Liver (tissue), 9 donors: ENCODE results near the gene TEX264. TPM values are rescaled to one million over a fixed set of nuclear protein-coding genes. Genes with fewer than 3 reads are reported as not detected.

Source experiments
- DNase-seq: peaks from one replicate; pipeline ENCODE4 v3.0.0-alpha.2; 2017; ENCODE audit warnings: low spot score
- H3K27ac ChIP-seq, 2 donors: one replicate each; pipeline ENCODE4 v1.7.0; 2013; ENCODE audit warnings: inconsistent platforms in 2 of 2, low read length in 2 of 2, control low read depth in 1 of 2, low read depth in 1 of 2, mild to moderate bottlenecking in 1 of 2
- H3K27me3 ChIP-seq, 4 donors: one replicate each; pipeline versions ENCODE4 v1.6.1 to v1.7.0; 2013; ENCODE audit warnings: low read length in 3 of 4, inconsistent platforms in 1 of 4, mild to moderate bottlenecking in 1 of 4, moderate library complexity in 1 of 4; ENCODE audit not compliant: control insufficient read depth in 4 of 4, insufficient read depth in 4 of 4
- H3K36me3 ChIP-seq, 4 donors: one replicate each; pipeline versions ENCODE4 v1.6.1 to v1.7.0; 2013; ENCODE audit warnings: low read length in 3 of 4, mild to moderate bottlenecking in 3 of 4, low read depth in 1 of 4, moderate library complexity in 1 of 4; ENCODE audit not compliant: control insufficient read depth in 4 of 4, insufficient read depth in 3 of 4
- H3K4me1 ChIP-seq, 4 donors: one replicate each; pipeline versions ENCODE4 v1.6.1 to v1.7.0; 2013; ENCODE audit warnings: low read length in 3 of 4, mild to moderate bottlenecking in 3 of 4, moderate library complexity in 1 of 4; ENCODE audit not compliant: control insufficient read depth in 4 of 4, insufficient read depth in 4 of 4
- H3K4me3 ChIP-seq, 3 donors: one replicate each; pipeline versions ENCODE4 v1.6.1 to v1.7.0; 2013; ENCODE audit warnings: low read length in 3 of 3, control low read depth in 1 of 3, low read depth in 1 of 3, mild to moderate bottlenecking in 1 of 3
- H3K9ac ChIP-seq, 2 donors: one replicate each; pipeline ENCODE4 v1.7.0; 2013; ENCODE audit warnings: low read length in 2 of 2, mild to moderate bottlenecking in 2 of 2, moderate library complexity in 2 of 2, control low read depth in 1 of 2, low read depth in 1 of 2
- H3K9me3 ChIP-seq, 4 donors: one replicate each; pipeline versions ENCODE4 v1.6.1 to v1.7.0; 2013; ENCODE audit warnings: low read length in 3 of 4; ENCODE audit not compliant: control insufficient read depth in 4 of 4
- ATF3 ChIP-seq: IDR thresholded peaks from 2 replicates; pipeline ENCODE4 v1.6.1; 2016; ENCODE audit warnings: antibody characterized with exemption
- CTCF ChIP-seq: fragments of 150-350 bp; IDR thresholded peaks from 2 replicates; pipeline ENCODE4 v1.5.1; 2017; ENCODE audit warnings: improper control_type of control experiment, low read depth, low read length; ENCODE audit not compliant: missing input control
- EGR1 ChIP-seq, 2 donors: IDR thresholded peaks; 2 replicates each; pipeline ENCODE4 v1.6.1; 2016 to 2018; ENCODE audit warnings: antibody characterized with exemption in 2 of 2, low read depth in 2 of 2
- GABPA ChIP-seq, 2 donors: IDR thresholded peaks in 1 of 2; conservative IDR thresholded peaks in 1 of 2; 2 replicates each; pipeline ENCODE4 v1.6.1; 2016; ENCODE audit warnings: antibody characterized with exemption in 2 of 2, mild to moderate bottlenecking in 1 of 2, moderate library complexity in 1 of 2
- HNF4A ChIP-seq, 2 donors: conservative IDR thresholded peaks; 2 replicates each; pipeline ENCODE4 v1.6.1; 2016; ENCODE audit warnings: antibody characterized with exemption in 2 of 2, mild to moderate bottlenecking in 2 of 2
- HNF4G ChIP-seq: IDR thresholded peaks from 2 replicates; pipeline ENCODE4 v1.6.1; 2016; ENCODE audit warnings: antibody characterized with exemption
- MAX ChIP-seq: IDR thresholded peaks from 2 replicates; pipeline ENCODE4 v1.6.1; 2016; ENCODE audit warnings: antibody characterized with exemption
- NR2F2 ChIP-seq: IDR thresholded peaks from 2 replicates; pipeline ENCODE4 v1.6.1; 2016; ENCODE audit warnings: antibody characterized with exemption
- RAD21 ChIP-seq, 2 donors: IDR thresholded peaks; 2 replicates each; pipeline ENCODE4 v1.6.1; 2016; ENCODE audit warnings: antibody characterized with exemption in 2 of 2, mild to moderate bottlenecking in 2 of 2
- REST ChIP-seq: IDR thresholded peaks from 2 replicates; pipeline ENCODE4 v1.6.1; 2016; ENCODE audit warnings: antibody characterized with exemption, mild to moderate bottlenecking
- RXRA ChIP-seq, 2 donors: IDR thresholded peaks; 2 replicates each; pipeline ENCODE4 v1.6.1; 2017 to 2018; ENCODE audit warnings: antibody characterized with exemption in 2 of 2, mild to moderate bottlenecking in 1 of 2
- SP1 ChIP-seq: IDR thresholded peaks from 2 replicates; pipeline ENCODE4 v1.6.1; 2018; ENCODE audit warnings: antibody characterized with exemption, mild to moderate bottlenecking
- TAF1 ChIP-seq: conservative IDR thresholded peaks from 2 replicates; pipeline ENCODE4 v1.6.1; 2016; ENCODE audit warnings: antibody characterized with exemption, mild to moderate bottlenecking
- YY1 ChIP-seq: IDR thresholded peaks from 2 replicates; pipeline ENCODE4 v1.6.1; 2016; ENCODE audit warnings: antibody characterized with exemption, mild to moderate bottlenecking
- ZBTB33 ChIP-seq: IDR thresholded peaks from 2 replicates; pipeline ENCODE4 v1.6.1; 2016; ENCODE audit warnings: antibody characterized with exemption
- WGBS: extraction: QIAGEN DNeasy Blood & Tissue Kit; methylation state at CpG from one replicate; pipeline ENCODE4 v1.1.7; 2013; 5-methylcytosine and 5-hydroxymethylcytosine counted together
- polyA plus RNA-seq, 2 donors: library from polyadenylated mRNA; stranded (reverse) in 1 of 2; unstranded in 1 of 2; fragments of 200-250 nt in 1 of 2; fragments of >200 nt in 1 of 2; fragmentation: Nextera tagmentation in 1 of 2; extraction: Ambion mirVana in 1 of 2; gene quantifications; one replicate each; pipeline versions ENCODE4 v1.2.1 to v1.2.3, GENCODE V29; 2013 to 2015
- total RNA-seq, 2 donors: library from RNA; depleted of rRNA; stranded (reverse); fragments of >200 nt; gene quantifications; one replicate each; pipeline ENCODE4 v1.2.3, GENCODE V29; 2014
- donor health status: healthy.
- donor health status: healthy.
- donor health status: healthy.
- donor health status: healthy.
- donor health status: healthy.

Gene TEX264
- total and polyA plus RNA-seq, 4 donors, result 21.2 to 48.4 (median 35.6) TPM

- TF ChIP-seq NR2F2, result no peak
Measured at GRCh38 chr3:51678641-51679040, 7.6 kb downstream of the TEX264 start (continued).

- Histone ChIP-seq H3K9ac (no peak overlapping the region), H3K27ac (no peak overlapping the region), H3K27me3 (no peaks in the 10 kb centered on the region), H3K36me3 (peaks cover 0 to 24% (median 4%) of the 10 kb centered on the region in 4 donors), H3K4me3 (no peak overlapping the region), H3K4me1 (peaks cover 2 to 18% (median 15%) of the 10 kb centered on the region in 4 donors), H3K9me3 (no peaks in the 10 kb centered on the region)
- DNase-seq, result no peak
- no peak for TF ChIP-seq REST
- TF ChIP-seq RXRA (IDR thresholded peaks at IDR 0.05), result no peak
- TF ChIP-seq ATF3, result no peak
- TF ChIP-seq TAF1, result no peak
- TF ChIP-seq HNF4A (conservative IDR thresholded peaks at IDR 0.05), result no peak
- TF ChIP-seq EGR1 (IDR thresholded peaks at IDR 0.05; ENCODE audit: low read depth in 2 of 2), result no peak
- no peak for TF ChIP-seq MAX
- no peak for TF ChIP-seq HNF4G
- TF ChIP-seq YY1, result no peak
- no peak for TF ChIP-seq CTCF
- TF ChIP-seq SP1, result no peak
- no peak for TF ChIP-seq NR2F2
- TF ChIP-seq ZBTB33, result no peak
- no peak for TF ChIP-seq GABPA (IDR thresholded peaks at IDR 0.05 in 1 of 2, conservative IDR thresholded peaks at IDR 0.05 in 1 of 2)
- no peak for TF ChIP-seq RAD21 (IDR thresholded peaks at IDR 0.05)
- 96% methylated on average over 4 of the region's 4 CpGs for WGBS
Measured at GRCh38 chr3:51679318-51679717, 8.3 kb downstream of the TEX264 start.
